Ascending aorta (tissue), 2 donors: Measurements from ENCODE around the gene ACSL6. TPM values are rescaled to one million over a fixed set of nuclear protein-coding genes. Genes with fewer than 3 reads are reported as not detected.

ENCODE experiments used
- DNase-seq, 2 donors: peaks; one replicate each; pipeline ENCODE4 v3.0.0-alpha.2; 2019; ENCODE audit warnings: low spot score in 2 of 2
- H3K27ac ChIP-seq, 2 donors: fragments of 200-600 bp; sonication (generic); one replicate each; pipeline ENCODE4 v1.5.1; 2016 to 2017; ENCODE audit warnings: mild to moderate bottlenecking in 1 of 2
- H3K27me3 ChIP-seq: fragments of 200-600 bp; sonication (generic); one replicate; pipeline ENCODE4 v1.5.1; 2017
- H3K36me3 ChIP-seq, 2 donors: fragments of 200-600 bp; sonication (generic); one replicate each; pipeline ENCODE4 v1.5.1; 2016
- H3K4me1 ChIP-seq, 2 donors: fragments of 200-600 bp; sonication (generic); one replicate each; pipeline ENCODE4 v1.5.1; 2016 to 2017; ENCODE audit warnings: mild to moderate bottlenecking in 1 of 2
- H3K4me3 ChIP-seq, 2 donors: fragments of 200-600 bp; sonication (generic); one replicate each; pipeline ENCODE4 v1.5.1; 2016 to 2017; ENCODE audit warnings: mild to moderate bottlenecking in 1 of 2
- H3K9me3 ChIP-seq, 2 donors: fragments of 200-600 bp; sonication (generic); one replicate each; pipeline ENCODE4 v1.5.1; 2016
- CTCF ChIP-seq, 3 experiments: fragments of 200-600 bp in 2 of 3; fragments of 450-650 bp in 1 of 3; sonication (generic) in 2 of 3; IDR thresholded peaks; one replicate each; pipeline ENCODE4 v1.5.1; 2016 to 2019; ENCODE audit warnings: antibody characterized with exemption in 3 of 3, mild to moderate bottlenecking in 1 of 3, moderate library complexity in 1 of 3
- intact Hi-C: fragments of 100-400 bp; cut with DNase I; formaldehyde crosslinking; loops from one replicate; pipeline ENCODE4 v1.15.1; 2023
- total RNA-seq: library from RNA; depleted of rRNA; stranded (reverse); fragments of >200 nt; gene quantifications from one replicate; pipeline ENCODE4 v1.1.0, GENCODE V29; 2016

The ACSL6 gene
- total RNA-seq, 1 donor from 2014 or later = 7.6 TPM

GRCh38 chr5:131983244-131983771 is 28.1 kb downstream of the ACSL6 start:
- Histone ChIP-seq H3K9me3 (no peaks in the 10 kb centered on the region), H3K4me3 (no peak overlapping the region), H3K27me3 (no peaks in the 10 kb centered on the region), H3K36me3 (no peaks in the 10 kb centered on the region), H3K27ac (no peak overlapping the region), H3K4me1 (no peaks in the 10 kb centered on the region)
- TF ChIP-seq CTCF (IDR thresholded peaks at IDR 0.05) = no peak
- intact Hi-C loops = no loop called here
- DNase-seq = no peak

DNA sequence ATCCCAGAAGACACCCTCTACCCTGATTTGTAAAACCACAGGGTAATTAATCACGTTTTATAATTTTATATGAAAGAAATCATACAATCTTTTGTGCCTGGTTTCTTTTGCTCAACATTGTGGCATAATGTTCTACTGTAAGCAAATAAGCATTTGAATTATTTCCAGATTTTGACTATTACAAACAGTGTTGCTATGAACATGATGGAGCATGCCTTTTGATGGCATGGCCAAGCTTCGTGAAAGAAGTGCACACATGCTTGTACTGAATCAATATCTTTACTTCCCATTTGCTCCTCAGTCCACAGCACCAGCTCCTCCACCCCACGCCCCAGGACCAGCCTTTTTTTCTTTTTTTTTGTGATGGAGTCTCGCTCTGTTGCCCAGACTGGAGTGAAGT is 29.9 kb downstream of the ACSL6 start:
- DNase-seq = no peak
- H3K27ac ChIP-seq = no peak overlapping the region
- no peak for TF ChIP-seq CTCF (IDR thresholded peaks at IDR 0.05)
- H3K36me3 ChIP-seq = no peaks in the 10 kb centered on the region
- H3K4me1 ChIP-seq = no peaks in the 10 kb centered on the region
- intact Hi-C loops = no loop called here
- no peaks in the 10 kb centered on the region for H3K9me3 ChIP-seq
- H3K27me3 ChIP-seq = no peaks in the 10 kb centered on the region
- H3K4me3 ChIP-seq = no peak overlapping the region

DNA sequence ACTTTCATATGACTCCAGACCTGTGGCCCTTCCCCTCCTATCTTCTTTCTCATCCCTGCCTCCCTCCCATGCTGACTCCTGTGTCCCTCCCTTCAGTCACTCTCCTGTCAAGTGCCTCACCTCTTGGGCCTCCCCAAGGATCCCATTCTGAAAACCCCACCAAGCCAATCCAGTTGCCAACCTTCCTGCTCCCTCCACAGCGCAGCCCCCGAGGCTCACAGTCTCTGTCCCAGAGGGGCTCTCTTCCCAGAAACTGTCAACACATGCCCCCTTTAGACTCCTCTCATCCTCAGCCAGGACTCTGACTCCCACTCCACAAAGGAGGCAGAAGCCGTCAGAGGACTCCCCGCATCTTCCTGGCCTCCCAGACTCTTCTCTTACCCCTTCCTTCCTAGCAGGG is 30.8 kb downstream of the ACSL6 start:
- H3K4me1 ChIP-seq = no peaks in the 10 kb centered on the region
- no peak for TF ChIP-seq CTCF (IDR thresholded peaks at IDR 0.05)
- intact Hi-C loops = no loop called here
- H3K36me3 ChIP-seq = no peaks in the 10 kb centered on the region
- H3K9me3 ChIP-seq = no peaks in the 10 kb centered on the region
- no peak overlapping the region for H3K4me3 ChIP-seq
- H3K27me3 ChIP-seq = no peaks in the 10 kb centered on the region
- H3K27ac ChIP-seq = no peak overlapping the region
- peak in 1 of 2 donors; percentile 11 for DNase-seq

DNA sequence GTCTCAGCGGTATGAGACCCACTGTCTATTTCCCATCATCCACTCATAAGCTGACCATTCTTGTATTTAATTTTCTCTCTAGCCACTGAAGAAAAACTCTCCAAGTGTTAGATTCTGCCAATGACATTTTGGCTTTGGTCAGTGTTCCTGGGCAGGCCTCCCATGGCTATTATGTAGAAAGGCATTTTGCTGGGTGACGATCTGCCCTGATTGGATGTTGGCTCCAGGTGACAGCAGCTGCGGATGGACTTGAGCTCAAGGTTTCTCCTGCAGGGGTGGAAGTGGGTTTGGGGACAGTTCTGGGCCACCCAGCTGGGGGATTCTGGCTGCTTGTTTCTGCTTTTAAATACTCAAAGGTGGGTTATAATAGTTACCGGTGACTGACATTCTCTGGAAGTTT is 31.6 kb downstream of the ACSL6 start:
- no peak for TF ChIP-seq CTCF (IDR thresholded peaks at IDR 0.05)
- no peaks in the 10 kb centered on the region for H3K4me1 ChIP-seq
- no peaks in the 10 kb centered on the region for H3K27me3 ChIP-seq
- intact Hi-C loops = no loop called here
- DNase-seq = peak in 1 of 2 donors; percentile 25
- H3K9me3 ChIP-seq = no peaks in the 10 kb centered on the region
- no peak overlapping the region for H3K4me3 ChIP-seq
- no peak overlapping the region for H3K27ac ChIP-seq
- H3K36me3 ChIP-seq = no peaks in the 10 kb centered on the region

- DNase-seq = peak in 1 of 2 donors; percentile 50
- Histone ChIP-seq H3K4me1 (no peaks in the 10 kb centered on the region), H3K4me3 (no peak overlapping the region), H3K27me3 (no peaks in the 10 kb centered on the region), H3K36me3 (no peaks in the 10 kb centered on the region), H3K9me3 (no peaks in the 10 kb centered on the region), H3K27ac (peak overlapping the region; percentile 27 to 72)
- TF ChIP-seq CTCF (IDR thresholded peaks at IDR 0.05) = no peak
- intact Hi-C loops = no loop called here
Observed at GRCh38 chr5:131977212-131977604, 34.2 kb downstream of the ACSL6 start.
